GM23338 (cell line): ENCODE data around the gene ANKRD27. TPM values are rescaled to one million over a fixed set of nuclear protein-coding genes. Genes with fewer than 3 reads are reported as not detected.

Source experiments
- ATAC-seq: fragments of 200-7000 bp; cut with Tn5 transposase; 3 replicates; pipeline ENCODE4 v1.9.1; 2020
- DNase-seq: peaks from one replicate; pipeline ENCODE4 v3.0.0-alpha.2; 2015; ENCODE audit warnings: low spot score
- H2AFZ ChIP-seq: fragments of 200-600 bp; sonication (generic); 2 replicates; pipeline ENCODE4 v1.8.0; 2016; ENCODE audit warnings: antibody characterized with exemption, mild to moderate bottlenecking, moderate library complexity
- H3F3A ChIP-seq: fragments of 200-600 bp; sonication (generic); replicated peaks from 2 replicates; pipeline ENCODE4 v1.8.0; 2017; ENCODE audit warnings: antibody characterized with exemption, mixed run types, low read depth
- H3K27ac ChIP-seq: fragments of 200-600 bp; sonication (generic); 2 replicates; pipeline ENCODE4 v1.6.1; 2016; ENCODE audit warnings: low read depth
- H3K27me3 ChIP-seq: fragments of 200-600 bp; sonication (generic); 2 replicates; pipeline ENCODE4 v1.8.0; 2016; ENCODE audit warnings: mild to moderate bottlenecking, mixed run types, moderate library complexity; ENCODE audit not compliant: insufficient read depth
- H3K36me3 ChIP-seq: fragments of 200-600 bp; sonication (generic); 2 replicates; pipeline ENCODE4 v1.8.0; 2016; ENCODE audit warnings: mild to moderate bottlenecking; ENCODE audit not compliant: insufficient read depth
- H3K4me1 ChIP-seq: fragments of 200-600 bp; sonication (generic); 2 replicates; pipeline ENCODE4 v1.8.0; 2016; ENCODE audit warnings: mild to moderate bottlenecking, moderate library complexity; ENCODE audit not compliant: insufficient read depth
- H3K4me2 ChIP-seq: fragments of 200-600 bp; sonication (generic); 2 replicates; pipeline ENCODE4 v1.7.1; 2017; ENCODE audit warnings: mixed run types
- H3K4me3 ChIP-seq: fragments of 200-600 bp; sonication (generic); 2 replicates; pipeline ENCODE4 v1.6.1; 2016; ENCODE audit warnings: mixed run types
- H3K79me2 ChIP-seq: fragments of 200-600 bp; sonication (generic); replicated peaks from 2 replicates; pipeline ENCODE4 v1.8.0; 2017; ENCODE audit warnings: mild to moderate bottlenecking; ENCODE audit not compliant: insufficient read depth
- H3K9me2 ChIP-seq: fragments of 200-600 bp; sonication (generic); 2 replicates; pipeline ENCODE4 v1.8.0; 2017; ENCODE audit not compliant: insufficient read depth
- H4K20me1 ChIP-seq: fragments of 200-600 bp; sonication (generic); replicated peaks from 2 replicates; pipeline ENCODE4 v1.8.0; 2017; ENCODE audit warnings: mild to moderate bottlenecking; ENCODE audit not compliant: insufficient read depth
- H3K27ac Mint-ChIP-seq: 2 replicates; pipeline ENCODE4 v1.8.0; 2020; ENCODE audit warnings: inconsistent platforms, mild to moderate bottlenecking, moderate library complexity, mixed read lengths
- H3K27me3 Mint-ChIP-seq: 3 replicates; pipeline ENCODE4 v1.8.0; 2022; ENCODE audit warnings: low read depth, mild to moderate bottlenecking, moderate library complexity, mixed read lengths, inconsistent platforms; ENCODE audit not compliant: insufficient read depth, poor library complexity
- H3K36me3 Mint-ChIP-seq: 3 replicates; pipeline ENCODE4 v1.8.0; 2021; ENCODE audit warnings: low read depth, mild to moderate bottlenecking, inconsistent platforms, moderate library complexity, mixed read lengths
- H3K4me1 Mint-ChIP-seq: 3 replicates; pipeline ENCODE4 v1.8.0; 2020; ENCODE audit warnings: mild to moderate bottlenecking, inconsistent platforms, mixed read lengths
- H3K4me3 Mint-ChIP-seq: 3 replicates; pipeline ENCODE4 v1.8.0; 2021; ENCODE audit warnings: moderate library complexity, mild to moderate bottlenecking, inconsistent platforms, mixed read lengths
- H3K9me3 Mint-ChIP-seq: 3 replicates; pipeline ENCODE4 v1.8.0; 2020; ENCODE audit warnings: moderate library complexity, mild to moderate bottlenecking, inconsistent platforms, mixed read lengths
- CREB1 ChIP-seq: fragments of 250-450 bp; sonication (Bioruptor Pico); IDR thresholded peaks from 2 replicates; pipeline ENCODE4 v1.5.0; 2020; ENCODE audit warnings: low read depth, mild to moderate bottlenecking, moderate library complexity
- CTCF ChIP-seq, 2 experiments: fragments of 200-600 bp in 1 of 2; sonication (generic) in 1 of 2; conservative IDR thresholded peaks; 2 replicates each; pipeline versions ENCODE4 v1.5.1 to v1.6.1; 2016 to 2017; ENCODE audit warnings: antibody characterized with exemption in 2 of 2, low read depth in 2 of 2, mild to moderate bottlenecking in 2 of 2, moderate library complexity in 1 of 2
- JUNB ChIP-seq: IDR thresholded peaks from one replicate; pipeline ENCODE4 v1.6.1; 2016; ENCODE audit warnings: antibody characterized with exemption; ENCODE audit not compliant: unreplicated experiment
- POLR2AphosphoS5 ChIP-seq: IDR thresholded peaks from 2 replicates; pipeline ENCODE4 v1.6.1; 2016; ENCODE audit warnings: antibody characterized with exemption, low read depth
- ZNF114 ChIP-seq: fragments of 250-450 bp; sonication (Bioruptor Pico); IDR thresholded peaks from 2 replicates; pipeline ENCODE4 v1.5.0; 2020; ENCODE audit warnings: mild to moderate bottlenecking, moderate library complexity
- ZNF331 ChIP-seq: fragments of 250-450 bp; sonication (Bioruptor Pico); IDR thresholded peaks from 2 replicates; pipeline ENCODE4 v1.5.0; 2020; ENCODE audit warnings: low read depth, mild to moderate bottlenecking, moderate library complexity
- ZNF462 ChIP-seq: fragments of 250-450 bp; sonication (Bioruptor Pico); IDR thresholded peaks from 2 replicates; pipeline ENCODE4 v1.5.0; 2020; ENCODE audit warnings: mild to moderate bottlenecking, moderate library complexity
- polyA plus RNA-seq: library from polyadenylated mRNA; unstranded; fragments of >200 nt; fragmentation: Nextera tagmentation; extraction: Ambion mirVana; gene quantifications from 2 replicates; pipeline ENCODE4 v1.2.1, GENCODE V29; 2016
- total RNA-seq: library from RNA; depleted of rRNA; stranded (reverse); fragments of >200 nt; shearing (Covaris generic); gene quantifications from 2 replicates; pipeline ENCODE4 v1.2.3, GENCODE V29; 2014
- TF ChIP-seq, protein P1 (sequence below): IDR thresholded peaks from 2 replicates; pipeline ENCODE4 v1.6.1; 2016; ENCODE audit warnings: antibody characterized with exemption

Gene ANKRD27
- total and polyA plus RNA-seq, 2 experiments from 2014 or later: 16.7 to 48.7 TPM

- Mint-ChIP-seq H3K27ac (no peak overlapping the region), H3K4me1 (no peaks in the 10 kb centered on the region), H3K9me3 (peaks cover 3% of the 10 kb centered on the region; the same call in 1 of the 3 replicates), H3K27me3 (no peaks in the 10 kb centered on the region), H3K4me3 (no peak overlapping the region), H3K36me3 (peaks cover 51% of the 10 kb centered on the region)
- Histone ChIP-seq H3K9me2 (no peaks in the 10 kb centered on the region), H3K4me1 (no peaks in the 10 kb centered on the region), H3K79me2 (no peaks in the 10 kb centered on the region), H3K4me3 (no peak overlapping the region), H3F3A (no peaks in the 10 kb centered on the region), H3K27me3 (no peaks in the 10 kb centered on the region), H3K27ac (no peak overlapping the region), H4K20me1 (no peaks in the 10 kb centered on the region), H2AFZ (no peak overlapping the region), H3K36me3 (peaks cover 25% of the 10 kb centered on the region; the same call in 1 of the 2 replicates), H3K4me2 (no peak overlapping the region)
- no peak for ATAC-seq
- TF ChIP-seq POLR2AphosphoS5 (no peak), CREB1 (CRISPR knock-in tag) (no peak), ZNF462 (CRISPR knock-in tag) (no peak), ZNF114 (no peak)
- TF ChIP-seq, protein P1, sequence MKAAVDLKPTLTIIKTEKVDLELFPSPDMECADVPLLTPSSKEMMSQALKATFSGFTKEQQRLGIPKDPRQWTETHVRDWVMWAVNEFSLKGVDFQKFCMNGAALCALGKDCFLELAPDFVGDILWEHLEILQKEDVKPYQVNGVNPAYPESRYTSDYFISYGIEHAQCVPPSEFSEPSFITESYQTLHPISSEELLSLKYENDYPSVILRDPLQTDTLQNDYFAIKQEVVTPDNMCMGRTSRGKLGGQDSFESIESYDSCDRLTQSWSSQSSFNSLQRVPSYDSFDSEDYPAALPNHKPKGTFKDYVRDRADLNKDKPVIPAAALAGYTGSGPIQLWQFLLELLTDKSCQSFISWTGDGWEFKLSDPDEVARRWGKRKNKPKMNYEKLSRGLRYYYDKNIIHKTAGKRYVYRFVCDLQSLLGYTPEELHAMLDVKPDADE: no peak
- DNase-seq: no peak
Measured at GRCh38 chr19:32605544-32605943, 69.4 kb downstream of the ANKRD27 start.

GRCh38 chr19:32603961-32604360 is 71.0 kb downstream of the ANKRD27 start:
- Mint-ChIP-seq H3K9me3 (no peaks in the 10 kb centered on the region), H3K4me1 (no peaks in the 10 kb centered on the region), H3K27me3 (no peaks in the 10 kb centered on the region), H3K4me3 (no peak overlapping the region), H3K27ac (no peak overlapping the region), H3K36me3 (peaks cover 52% of the 10 kb centered on the region)
- Histone ChIP-seq H3K27ac (no peak overlapping the region), H3K4me2 (no peak overlapping the region), H3K36me3 (peaks cover 26% of the 10 kb centered on the region; the same call in 1 of the 2 replicates), H3K4me3 (no peak overlapping the region), H3F3A (no peaks in the 10 kb centered on the region), H4K20me1 (no peaks in the 10 kb centered on the region; the same call in 1 of the 2 replicates), H3K4me1 (no peaks in the 10 kb centered on the region), H3K79me2 (no peaks in the 10 kb centered on the region), H3K9me2 (no peaks in the 10 kb centered on the region), H3K27me3 (no peaks in the 10 kb centered on the region), H2AFZ (no peak overlapping the region)
- ATAC-seq: no peak
- no peak for TF ChIP-seq ZNF331 (CRISPR knock-in tag)
- no peak for TF ChIP-seq POLR2AphosphoS5
- no peak for TF ChIP-seq JUNB
- TF ChIP-seq CTCF (conservative IDR thresholded peaks at IDR 0.05; ENCODE audit: low read depth in 2 of 2): no peak
- TF ChIP-seq CREB1 (CRISPR knock-in tag): no peak
- no peak for TF ChIP-seq ZNF114
- TF ChIP-seq, protein P1: no peak
- no peak for DNase-seq
